Measurements from ENCODE around the gene PTPRM. TPM values are rescaled to one million over a fixed set of nuclear protein-coding genes. Genes with fewer than 3 reads are reported as not detected.

PTPRM gene
- total RNA-seq, 1 experiment from 2014 or later = 14.5 TPM

DNA sequence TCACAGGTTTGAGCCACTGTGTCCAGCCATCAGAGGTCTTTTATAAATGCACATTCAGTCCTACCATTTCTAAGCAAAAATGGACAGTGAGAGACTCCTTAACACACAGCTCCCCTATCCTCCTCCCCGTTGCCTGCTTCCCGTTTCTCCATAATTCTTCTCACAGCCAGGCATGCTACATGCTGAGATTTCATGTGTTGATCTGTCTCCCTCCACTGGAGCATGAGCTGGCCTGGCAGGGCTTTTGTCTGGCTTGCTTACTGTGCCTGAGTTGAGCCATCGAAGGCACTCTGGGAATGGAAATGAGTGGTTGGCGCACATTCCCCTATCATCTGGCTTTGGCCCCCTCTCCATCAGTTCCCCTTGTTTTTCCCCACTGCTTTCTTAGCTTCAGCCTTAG is 413.5 kb downstream of the PTPRM start:
- RAD21 ChIA-PET (ENCODE audit: low non-redundant PET in 1 of 2, low total read pairs in 2 of 2, uncharacterized antibody in 2 of 2, unreplicated experiment in 2 of 2) = no interaction called here
- Histone ChIP-seq H3K79me2 (ENCODE audit: insufficient read depth, low read length) (no peaks in the 10 kb centered on the region), H3K4me2 (ENCODE audit: low read length) (no peak overlapping the region), H4K20me1 (ENCODE audit: insufficient read depth) (no peaks in the 10 kb centered on the region), H3K9me2 (ENCODE audit: insufficient read depth) (no peaks in the 10 kb centered on the region), H3K36me3 (ENCODE audit: control insufficient read depth in 1 of 2, insufficient read depth in 2 of 2, low read length in 2 of 2) (no peaks in the 10 kb centered on the region), H3K4me1 (ENCODE audit: control insufficient read depth in 1 of 2, insufficient read depth in 2 of 2, low read length in 2 of 2) (no peaks in the 10 kb centered on the region), H3K4me3 (replicated peaks in 1 of 2; ENCODE audit: low read depth in 1 of 2, low read length in 2 of 2) (no peak overlapping the region), H3K27me3 (ENCODE audit: insufficient read depth, low read length) (no peaks in the 10 kb centered on the region), H3K9me3 (ENCODE audit: control insufficient read depth in 1 of 2, insufficient read depth in 1 of 2, low read depth in 1 of 2, low read length in 2 of 2) (no peaks in the 10 kb centered on the region), H3K9ac (ENCODE audit: low read length) (no peak overlapping the region), H3K27ac (ENCODE audit: low read depth, low read length) (no peak overlapping the region), H2AFZ (ENCODE audit: low read depth, low read length, poor library complexity, severe bottlenecking) (no peak overlapping the region)
- no TSS peak for BruUV-seq (replicated peaks)
- POLR2A ChIA-PET = no interaction called here
- intact Hi-C loops (cut with micrococcal nuclease) = loop anchor here (1.0 kb wide), 1 partner anchor 190 kb away; no protein-coding TSS in a partner anchor
- CTCF ChIA-PET = no interaction called here
- ATAC-seq = no peak
- no peak for TF ChIP-seq ZFX (IDR thresholded peaks at IDR 0.05)
- TF ChIP-seq POLR2A (IDR thresholded peaks at IDR 0.05; ENCODE audit: borderline replicate concordance, extremely low read depth, insufficient read depth, insufficient read length) = no peak
- TF ChIP-seq CBX3 (IDR thresholded peaks at IDR 0.05; ENCODE audit: low read depth) = no peak
- no peak for TF ChIP-seq CEBPB (IDR thresholded peaks at IDR 0.05; ENCODE audit: low read depth)
- DNase-seq (ENCODE audit: low read depth, low spot score) = no peak

DNA sequence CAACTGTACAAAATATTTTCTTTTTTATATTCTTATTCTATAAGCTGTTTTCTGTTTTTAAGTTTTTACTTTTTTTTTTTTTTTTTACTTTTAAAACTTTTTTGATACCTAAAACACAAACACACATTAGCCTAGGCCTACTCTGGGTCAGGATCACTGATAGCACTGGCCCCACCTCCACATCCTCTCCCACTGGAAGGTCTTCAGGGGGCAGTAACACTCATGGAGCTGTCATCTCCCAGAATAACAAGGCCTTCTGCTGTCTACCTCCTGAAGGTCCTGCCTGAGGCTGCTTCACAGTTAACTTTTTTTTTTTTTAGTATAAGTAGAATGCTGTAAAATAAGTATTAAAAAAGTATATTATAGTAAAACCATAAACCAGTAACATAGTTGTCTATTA is 415.1 kb downstream of the PTPRM start:
- Histone ChIP-seq H3K27ac (ENCODE audit: low read depth, low read length) (no peak overlapping the region), H3K9me3 (ENCODE audit: control insufficient read depth in 1 of 2, insufficient read depth in 1 of 2, low read depth in 1 of 2, low read length in 2 of 2) (no peaks in the 10 kb centered on the region), H3K4me1 (ENCODE audit: control insufficient read depth in 1 of 2, insufficient read depth in 2 of 2, low read length in 2 of 2) (no peaks in the 10 kb centered on the region), H3K36me3 (ENCODE audit: control insufficient read depth in 1 of 2, insufficient read depth in 2 of 2, low read length in 2 of 2) (no peaks in the 10 kb centered on the region), H3K79me2 (ENCODE audit: insufficient read depth, low read length) (no peaks in the 10 kb centered on the region), H3K4me2 (ENCODE audit: low read length) (no peak overlapping the region), H3K9me2 (ENCODE audit: insufficient read depth) (no peaks in the 10 kb centered on the region), H4K20me1 (ENCODE audit: insufficient read depth) (no peaks in the 10 kb centered on the region), H2AFZ (ENCODE audit: low read depth, low read length, poor library complexity, severe bottlenecking) (no peak overlapping the region), H3K9ac (ENCODE audit: low read length) (no peak overlapping the region), H3K4me3 (replicated peaks in 1 of 2; ENCODE audit: low read depth in 1 of 2, low read length in 2 of 2) (no peak overlapping the region), H3K27me3 (ENCODE audit: insufficient read depth, low read length) (no peaks in the 10 kb centered on the region)
- DNase-seq (ENCODE audit: low read depth, low spot score) (no peak), ATAC-seq (no peak)
- BruUV-seq (replicated peaks) = no TSS peak
- RAD21 ChIA-PET (ENCODE audit: low non-redundant PET in 1 of 2, low total read pairs in 2 of 2, uncharacterized antibody in 2 of 2, unreplicated experiment in 2 of 2) = interaction anchor here in 1 of 2 experiments (0.7 kb wide), 1 partner anchor 193 kb away, joined by 3 read pairs; no protein-coding TSS in a partner anchor
- intact Hi-C loops (cut with micrococcal nuclease) = no loop called here
- CTCF ChIA-PET = interaction anchor here (1.0 kb wide), 1 partner anchor 10 kb away, joined by 3 read pairs; no protein-coding TSS in a partner anchor
- POLR2A ChIA-PET = no interaction called here
- no peak for TF ChIP-seq CTCF (IDR thresholded peaks at IDR 0.05 in 2 of 3, conservative IDR thresholded peaks at IDR 0.05 in 1 of 3; ENCODE audit: borderline replicate concordance in 1 of 3, insufficient read depth in 1 of 3, low read depth in 2 of 3, low read length in 2 of 3)
- TF ChIP-seq, protein P1, sequence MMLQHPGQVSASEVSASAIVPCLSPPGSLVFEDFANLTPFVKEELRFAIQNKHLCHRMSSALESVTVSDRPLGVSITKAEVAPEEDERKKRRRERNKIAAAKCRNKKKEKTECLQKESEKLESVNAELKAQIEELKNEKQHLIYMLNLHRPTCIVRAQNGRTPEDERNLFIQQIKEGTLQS (IDR thresholded peaks at IDR 0.05) = no peak
- no peak for TF ChIP-seq EZH2 (IDR thresholded peaks at IDR 0.05)
- no peak for TF ChIP-seq SIN3A (IDR thresholded peaks at IDR 0.05; ENCODE audit: low read depth)
- no peak for TF ChIP-seq SP1 (IDR thresholded peaks at IDR 0.05; ENCODE audit: low read depth)
- TF ChIP-seq FOSL1 (IDR thresholded peaks at IDR 0.05; ENCODE audit: low read depth) = no peak
- TF ChIP-seq REST (IDR thresholded peaks at IDR 0.05; ENCODE audit: low read depth) = no peak
- no peak for TF ChIP-seq ZNF274 (IDR thresholded peaks at IDR 0.05; ENCODE audit: low read depth, low read length)
- TF ChIP-seq TCF7L2 (IDR thresholded peaks at IDR 0.05; ENCODE audit: borderline replicate concordance, extremely low read depth, insufficient read depth, insufficient read length) = no peak
- TF ChIP-seq SRF (IDR thresholded peaks at IDR 0.05; ENCODE audit: low read depth) = no peak
- TF ChIP-seq CBX3 (IDR thresholded peaks at IDR 0.05; ENCODE audit: low read depth) = no peak
- TF ChIP-seq CEBPB (IDR thresholded peaks at IDR 0.05; ENCODE audit: low read depth) = no peak
- no peak for TF ChIP-seq EZH2phosphoT487 (IDR thresholded peaks at IDR 0.05; ENCODE audit: borderline replicate concordance)
- TF ChIP-seq YY1 (IDR thresholded peaks at IDR 0.05; ENCODE audit: extremely low read depth, insufficient replicate concordance, low read depth, low read length) = no peak
- TF ChIP-seq RAD21 (IDR thresholded peaks at IDR 0.05; ENCODE audit: low read depth) = no peak

Data from HCT116 (cell line).